SKM-1 (cell line): ENCODE data around the gene KCNK17.

ENCODE experiments used
- DNase-seq: peaks from one replicate; lab custom pipeline; 2025; ENCODE audit not compliant: unreplicated experiment; lab: John Stamatoyannopoulos, UW

The KCNK17 gene

DNA sequence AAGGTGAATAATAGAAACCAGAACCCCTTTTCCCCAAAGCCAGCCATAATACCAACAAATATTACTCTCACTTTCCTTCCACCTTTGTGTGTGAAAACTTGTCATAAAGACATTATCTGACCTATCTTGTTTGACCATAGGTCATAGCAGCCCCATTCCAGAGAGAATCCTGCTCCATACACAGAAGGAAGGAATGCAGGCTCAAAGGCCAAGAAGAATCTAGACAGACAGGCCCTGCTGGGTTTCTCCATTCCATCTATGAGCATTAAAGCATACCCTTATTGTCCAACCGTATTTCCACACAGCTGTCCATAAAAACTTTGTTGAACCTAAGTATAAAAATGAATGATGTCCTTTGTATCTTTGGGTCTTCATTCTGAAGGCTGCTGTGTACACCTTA lies 44.3 kb downstream of the KCNK17 start:
- DNase-seq: no peak

DNA sequence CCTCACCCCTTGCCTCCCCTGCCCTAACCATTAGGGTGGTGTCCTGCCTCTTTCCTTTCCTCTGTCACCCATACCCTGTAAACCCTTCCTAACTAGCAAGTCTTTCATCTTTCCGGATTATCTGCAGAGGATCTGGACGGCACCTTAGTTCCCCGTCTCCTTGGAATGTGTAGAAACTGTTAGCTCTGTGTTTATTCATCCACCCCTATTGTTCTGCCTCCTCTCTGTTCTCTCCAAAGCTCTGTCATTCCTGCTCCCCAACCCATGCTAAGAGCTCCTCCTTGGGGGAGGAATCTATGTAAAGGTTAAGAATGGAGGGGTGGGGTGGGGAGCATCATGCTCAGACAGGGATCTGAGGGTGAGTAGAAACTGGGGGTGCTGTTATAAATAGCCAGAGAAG lies 45.5 kb downstream of the KCNK17 start:
- DNase-seq: no peak

DNA sequence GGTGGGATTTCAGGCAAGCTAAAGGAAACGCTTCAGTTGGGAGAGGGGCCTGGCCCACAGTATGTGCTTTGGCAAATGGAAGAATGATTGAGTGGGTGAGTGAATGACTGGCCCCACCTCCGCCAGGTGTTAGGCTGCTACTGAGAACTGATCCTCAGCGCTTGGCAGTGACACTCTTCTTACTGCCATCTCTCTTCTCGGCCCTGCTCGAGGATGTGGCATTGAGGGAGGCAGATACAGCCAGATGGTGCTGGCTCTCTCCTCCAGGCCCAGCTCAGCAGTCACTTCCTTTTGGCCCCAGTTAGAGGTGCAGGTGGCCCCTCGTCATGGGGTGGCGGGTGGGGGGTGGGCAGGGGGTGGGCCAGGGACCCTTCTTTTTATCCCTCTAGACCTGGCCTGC lies 46.0 kb downstream of the KCNK17 start:
- no peak for DNase-seq

GRCh38 chr6:39266782-39267355 lies 47.4 kb downstream of the KCNK17 start:
- DNase-seq: no peak

- DNase-seq: no peak
These were observed 47.8 kb downstream of the KCNK17 start for GRCh38 chr6:39266375-39266774.

DNA sequence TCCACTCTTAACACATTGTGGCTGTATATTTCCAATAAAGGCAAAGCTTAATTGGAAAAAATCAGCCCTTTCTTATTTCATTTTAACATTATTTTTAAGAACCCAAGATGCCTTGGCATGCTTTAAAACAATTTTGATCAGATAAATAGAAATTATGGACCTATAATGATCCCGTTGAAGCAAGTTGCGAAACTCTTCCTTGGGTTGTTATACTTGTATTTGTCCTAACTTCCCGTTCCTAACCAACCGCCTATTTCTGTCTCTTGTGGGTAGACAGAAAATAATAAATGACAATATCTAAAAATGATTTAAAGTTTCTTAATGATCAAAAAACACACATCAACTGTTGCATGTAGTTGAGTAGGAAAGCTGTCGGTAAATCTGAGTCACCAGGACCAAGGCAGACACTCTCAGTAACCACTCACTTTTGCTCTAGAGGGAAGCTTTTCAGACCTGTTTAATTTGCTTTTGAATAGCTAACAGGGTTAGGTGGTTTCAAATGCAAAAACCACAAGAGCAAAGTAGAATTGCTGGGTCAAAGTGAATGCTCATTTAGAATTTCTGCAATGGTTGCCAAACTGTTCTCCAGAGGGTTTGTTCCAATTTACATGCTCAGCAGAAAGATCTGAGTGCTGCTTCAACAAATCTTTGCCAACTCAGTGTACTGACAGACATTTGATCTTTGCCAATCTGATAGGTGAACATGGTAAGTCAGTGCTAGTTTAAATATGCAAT lies 50.7 kb downstream of the KCNK17 start:
- DNase-seq: peak; percentile 45

DNA sequence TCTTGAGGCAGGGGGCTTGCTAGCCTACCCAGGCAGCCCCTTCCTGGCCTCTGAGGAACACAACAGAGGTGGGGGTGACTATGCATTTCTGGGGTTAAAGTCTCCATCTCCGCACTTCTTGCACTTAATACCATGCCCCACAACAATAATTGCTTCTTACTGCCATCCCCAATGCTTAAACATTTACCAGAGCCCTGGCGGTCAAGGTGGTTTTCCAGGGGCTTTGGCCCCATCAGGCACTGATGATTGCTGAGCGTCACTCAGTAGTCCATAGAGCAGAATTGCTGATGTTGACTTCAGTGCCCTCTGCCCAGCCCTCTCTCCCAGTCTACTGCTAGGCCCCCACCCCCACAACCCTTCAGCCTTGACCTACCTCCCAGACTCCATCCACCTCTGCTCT lies 52.5 kb downstream of the KCNK17 start:
- DNase-seq: no peak

GRCh38 chr6:39260953-39261352 lies 53.3 kb downstream of the KCNK17 start:
- DNase-seq: no peak

DNA sequence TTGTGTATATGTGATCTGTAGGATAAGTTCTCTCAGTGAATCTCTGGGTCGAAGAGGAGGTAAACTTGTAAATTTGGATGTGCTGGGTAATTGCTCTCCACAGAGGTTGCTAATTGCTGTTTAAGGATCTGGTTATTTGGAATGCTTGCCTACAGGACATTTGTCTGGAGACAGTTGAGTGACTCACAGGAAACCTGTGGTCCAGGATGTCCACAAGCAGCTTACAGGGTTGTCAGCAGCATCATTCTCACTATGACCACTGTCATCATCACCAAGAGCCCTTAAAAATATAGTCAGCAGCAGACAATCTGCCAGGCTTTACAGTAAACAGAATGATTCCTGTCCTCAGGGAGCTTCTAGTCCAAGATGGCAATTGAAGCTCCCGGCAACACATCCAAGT lies 53.8 kb downstream of the KCNK17 start:
- DNase-seq: no peak

- DNase-seq: no peak
These were observed 57.8 kb downstream of the KCNK17 start for GRCh38 chr6:39256294-39256940.

DNA sequence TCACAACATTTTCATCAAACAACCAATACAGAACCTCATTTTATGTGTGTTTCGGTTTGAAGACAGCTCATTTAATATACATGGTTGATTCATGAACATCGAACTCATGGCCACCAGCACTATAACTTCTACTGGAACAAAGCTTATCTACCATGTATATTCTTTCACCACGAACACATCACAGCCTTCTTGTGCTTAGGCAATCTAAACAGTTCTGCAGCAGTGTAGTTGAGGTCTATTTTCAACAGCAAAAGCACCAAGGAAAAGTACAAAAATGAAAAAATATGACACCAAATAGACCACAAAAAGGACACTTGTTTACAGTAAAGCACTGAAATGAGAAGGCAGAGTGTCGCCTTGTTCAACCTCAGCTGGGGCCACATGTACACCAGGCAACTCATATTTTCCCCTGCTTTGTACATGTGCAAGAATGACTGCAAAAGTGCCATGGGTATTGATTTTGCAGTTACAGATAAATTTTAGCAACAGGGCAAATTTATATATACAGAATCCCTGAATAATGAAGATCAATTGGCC lies 59.2 kb downstream of the KCNK17 start:
- no peak for DNase-seq

DNA sequence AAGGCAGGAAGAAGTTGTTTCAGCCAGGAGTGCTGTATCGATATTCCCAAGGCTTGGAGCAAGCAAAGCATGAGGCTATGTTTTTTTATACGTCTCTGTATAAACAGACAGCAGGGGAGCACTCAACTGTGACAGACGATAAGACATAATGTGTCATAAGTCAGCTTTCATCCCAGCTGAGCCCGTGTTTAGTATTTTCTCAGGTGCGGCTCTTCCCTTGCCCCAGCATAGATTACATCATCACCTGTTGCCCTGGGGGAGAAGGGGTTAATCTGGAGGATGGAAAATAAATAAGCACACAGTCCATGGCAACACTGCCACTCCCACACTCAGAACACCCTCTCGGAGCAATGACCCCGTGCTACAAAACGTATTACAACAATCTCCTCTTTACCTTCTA lies 62.8 kb downstream of the KCNK17 start:
- DNase-seq: no peak

DNA sequence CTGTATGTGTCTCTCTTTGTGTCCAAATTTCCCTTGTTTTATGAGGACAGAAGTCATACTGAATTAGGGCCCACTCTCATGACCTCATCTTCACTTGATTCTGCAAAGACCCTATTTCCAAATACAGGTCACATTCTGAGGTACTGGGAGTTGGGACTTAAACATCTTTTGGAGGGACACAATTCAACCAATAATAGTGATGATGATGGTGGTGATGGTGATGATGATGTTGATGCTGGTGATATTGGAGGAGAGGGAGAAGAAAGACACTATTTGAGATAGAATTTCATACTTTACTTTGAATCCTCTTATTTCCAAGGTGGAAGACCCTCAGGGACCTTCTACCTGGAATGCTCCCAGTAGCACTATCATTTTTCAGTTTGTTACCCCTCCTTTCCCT lies 63.7 kb downstream of the KCNK17 start:
- no peak for DNase-seq

GRCh38 chr6:39249278-39249677 lies 64.9 kb downstream of the KCNK17 start:
- no peak for DNase-seq
